Smooth muscle cell of the brain vasculature (primary cell): Measurements from ENCODE around the gene CLK2.
A peak's percentile ranks its signal among the peaks of the same experiment; 100 is the strongest.
"Not testable (repeated sequence)": the region's sequence is repeated elsewhere in the genome, so short reads cannot be mapped to it uniquely, and the experiment has no call there.

Experiments used
- DNase-seq: peaks from one replicate; pipeline ENCODE4 v3.0.0-alpha.2; 2012; ENCODE audit warnings: low read depth, low spot score

The CLK2 gene

GRCh38 chr1:155242805-155243358 is 30.4 kb downstream of the CLK2 start:
- no peak for DNase-seq

GRCh38 chr1:155241841-155242264 is 31.5 kb downstream of the CLK2 start:
- DNase-seq: no peak

- no peak for DNase-seq
Measured at GRCh38 chr1:155241069-155241679, 32.1 kb downstream of the CLK2 start.

GRCh38 chr1:155236451-155236850 is 36.9 kb downstream of the CLK2 start:
- DNase-seq: no peak

- not testable (repeated sequence) for DNase-seq
Measured at GRCh38 chr1:155235375-155235774, 37.9 kb downstream of the CLK2 start.

- not testable (repeated sequence) for DNase-seq
Measured at GRCh38 chr1:155233502-155233901, 39.8 kb downstream of the CLK2 start.

- DNase-seq: not testable (repeated sequence)
Measured at GRCh38 chr1:155232001-155232978, 41.0 kb downstream of the CLK2 start.

GRCh38 chr1:155231302-155231701 is 42.0 kb downstream of the CLK2 start:
- not testable (repeated sequence) for DNase-seq

GRCh38 chr1:155228096-155228427 is 45.2 kb downstream of the CLK2 start:
- DNase-seq: no peak

- peak; percentile 97 for DNase-seq
Measured at GRCh38 chr1:155227261-155228095, 45.8 kb downstream of the CLK2 start.

GRCh38 chr1:155226910-155227260 is 46.4 kb downstream of the CLK2 start:
- no peak for DNase-seq

GRCh38 chr1:155226188-155226909 is 47.0 kb downstream of the CLK2 start:
- no peak for DNase-seq

GRCh38 chr1:155225404-155225759 is 47.9 kb downstream of the CLK2 start:
- not testable (repeated sequence) for DNase-seq

- no peak for DNase-seq
Measured at GRCh38 chr1:155223047-155223446, 50.3 kb downstream of the CLK2 start.

GRCh38 chr1:155220211-155220965 is 52.9 kb downstream of the CLK2 start:
- DNase-seq: not testable (repeated sequence)

GRCh38 chr1:155219592-155220031 is 53.7 kb downstream of the CLK2 start:
- DNase-seq: no peak

GRCh38 chr1:155218854-155219591 is 54.3 kb downstream of the CLK2 start:
- no peak for DNase-seq

GRCh38 chr1:155214702-155215101 is 58.6 kb downstream of the CLK2 start:
- not testable (repeated sequence) for DNase-seq
